HCT116 (cell line): ENCODE results near the gene MEN1. TPM values are rescaled to one million over a fixed set of nuclear protein-coding genes. Genes with fewer than 3 reads are reported as not detected.
"Not testable (repeated sequence)": the region's sequence is repeated elsewhere in the genome, so short reads cannot be mapped to it uniquely, and the experiment has no call there.

Experiments used
- ATAC-seq: fragments of 200-7000 bp; cut with Tn5 transposase; 2 replicates; pipeline ENCODE4 v1.9.1; 2020; ENCODE audit warnings: mild to moderate bottlenecking, moderate library complexity
- BruUV-seq: library from RNA; stranded (reverse); fragments of 400-500 nt; replicated peaks from 2 replicates; lab custom pipeline; 2021; lab: Mats Ljungman, UMichigan
- CTCF ChIA-PET: fragments of 300-600 bp; sonication (Branson Sonifier 250); formaldehyde crosslinking; loops from one replicate; lab custom pipeline; 2021; ENCODE audit warnings: antibody characterized with exemption; lab: Charles Lee
- POLR2A ChIA-PET: fragments of 300-600, 350-600 bp; sonication (Branson Sonifier 250); formaldehyde crosslinking; loops from one replicate; lab custom pipeline; 2021; ENCODE audit warnings: antibody characterized with exemption; lab: Charles Lee
- RAD21 ChIA-PET, 2 experiments: fragments of 300-600 bp; sonication (Branson Sonifier 250); formaldehyde crosslinking; loops; one replicate each; lab custom pipeline; 2023; ENCODE audit warnings: low total read pairs in 2 of 2; ENCODE audit not compliant: uncharacterized antibody in 2 of 2, unreplicated experiment in 2 of 2, low non-redundant PET in 1 of 2; lab: Charles Lee
- DNase-seq: peaks from one replicate; pipeline ENCODE4 v3.0.0-alpha.2; 2010; ENCODE audit warnings: low read depth, low spot score
- H2AFZ ChIP-seq: fragments of 200-600 bp; shearing (Covaris generic), sonication (generic); 2 replicates; pipeline ENCODE4 v1.6.1; 2017; ENCODE audit warnings: low read depth, mixed run types, mixed read lengths, antibody characterized with exemption, low read length; ENCODE audit not compliant: poor library complexity, severe bottlenecking
- H3K27ac ChIP-seq: 2 replicates; pipeline ENCODE4 v1.5.1; 2012; ENCODE audit warnings: low read depth, low read length
- H3K27me3 ChIP-seq: fragments of 200-600 bp; sonication (generic); 2 replicates; pipeline ENCODE4 v1.6.1; 2016; ENCODE audit warnings: mixed run types, low read length, mixed read lengths; ENCODE audit not compliant: insufficient read depth
- H3K36me3 ChIP-seq, 2 experiments: fragments of 200-500 bp in 1 of 2; fragments of 200-600 bp in 1 of 2; sonication (Bioruptor generic) in 1 of 2; sonication (generic) in 1 of 2; 2 replicates each; pipeline versions ENCODE4 v1.5.1 to v1.6.1; 2014 to 2016; ENCODE audit warnings: low read length in 2 of 2, inconsistent platforms in 1 of 2, mixed read lengths in 1 of 2, mixed run types in 1 of 2; ENCODE audit not compliant: insufficient read depth in 2 of 2, control insufficient read depth in 1 of 2
- H3K4me1 ChIP-seq, 2 experiments: fragments of 200-600 bp in 1 of 2; sonication (generic) in 1 of 2; 2 replicates each; pipeline versions ENCODE4 v1.5.1 to v1.6.1; 2012 to 2017; ENCODE audit warnings: low read length in 2 of 2, inconsistent platforms in 1 of 2, mild to moderate bottlenecking in 1 of 2, mixed read lengths in 1 of 2, mixed run types in 1 of 2, moderate library complexity in 1 of 2; ENCODE audit not compliant: insufficient read depth in 2 of 2, control insufficient read depth in 1 of 2
- H3K4me2 ChIP-seq: fragments of 200-600 bp; sonication (generic); 2 replicates; pipeline ENCODE4 v1.6.1; 2017; ENCODE audit warnings: mixed run types, low read length, mixed read lengths
- H3K4me3 ChIP-seq, 2 experiments: fragments of 200-600 bp in 1 of 2; sonication (generic) in 1 of 2; replicated peaks in 1 of 2; 2 replicates each; pipeline ENCODE4 v1.5.1; 2011 to 2016; ENCODE audit warnings: low read length in 2 of 2, control low read depth in 1 of 2, low read depth in 1 of 2, mild to moderate bottlenecking in 1 of 2, mixed read lengths in 1 of 2, mixed run types in 1 of 2
- H3K79me2 ChIP-seq: fragments of 200-600 bp; sonication (generic); 2 replicates; pipeline ENCODE4 v1.6.1; 2017; ENCODE audit warnings: mild to moderate bottlenecking, mixed run types, low read length, moderate library complexity, mixed read lengths; ENCODE audit not compliant: insufficient read depth
- H3K9ac ChIP-seq: fragments of 200-600 bp; sonication (generic); 2 replicates; pipeline ENCODE4 v1.6.1; 2016; ENCODE audit warnings: low read length, mixed read lengths
- H3K9me2 ChIP-seq: fragments of 200-600 bp; sonication (generic), shearing (Covaris generic); 2 replicates; pipeline ENCODE4 v1.6.1; 2017; ENCODE audit warnings: mixed run types, mild to moderate bottlenecking, moderate library complexity; ENCODE audit not compliant: insufficient read depth
- H3K9me3 ChIP-seq, 2 experiments: fragments of 200-500 bp in 1 of 2; fragments of 200-600 bp in 1 of 2; sonication (Bioruptor generic) in 1 of 2; sonication (generic) in 1 of 2; 2 replicates each; pipeline ENCODE4 v1.6.1; 2014 to 2017; ENCODE audit warnings: low read length in 2 of 2, mixed read lengths in 2 of 2, inconsistent platforms in 1 of 2, low read depth in 1 of 2, mild to moderate bottlenecking in 1 of 2, mixed run types in 1 of 2, moderate library complexity in 1 of 2; ENCODE audit not compliant: control insufficient read depth in 1 of 2, insufficient read depth in 1 of 2
- H4K20me1 ChIP-seq: fragments of 200-600 bp; sonication (generic), shearing (Covaris generic); 2 replicates; pipeline ENCODE4 v1.6.1; 2017; ENCODE audit warnings: mixed run types, mild to moderate bottlenecking, moderate library complexity; ENCODE audit not compliant: insufficient read depth
- CTCF ChIP-seq, 3 experiments: fragments of 200-600 bp in 1 of 3; sonication (generic) in 1 of 3; IDR thresholded peaks in 2 of 3; conservative IDR thresholded peaks in 1 of 3; 2 replicates each; pipeline ENCODE4 v1.5.1; 2012 to 2017; ENCODE audit warnings: low read depth in 2 of 3, low read length in 2 of 3, antibody characterized with exemption in 1 of 3, borderline replicate concordance in 1 of 3, control low read depth in 1 of 3, mild to moderate bottlenecking in 1 of 3, mixed read lengths in 1 of 3, mixed run types in 1 of 3, moderate library complexity in 1 of 3; ENCODE audit not compliant: insufficient read depth in 1 of 3
- POLR2AphosphoS5 ChIP-seq: IDR thresholded peaks from 2 replicates; pipeline ENCODE4 v1.6.1; 2011; ENCODE audit warnings: mild to moderate bottlenecking, low read depth, low read length, moderate library complexity
- SIN3A ChIP-seq: IDR thresholded peaks from 2 replicates; pipeline ENCODE4 v1.6.1; 2012; ENCODE audit warnings: low read depth
- TCF7L2 ChIP-seq: IDR thresholded peaks from 2 replicates; pipeline ENCODE4 v1.7.0; 2011; ENCODE audit warnings: borderline replicate concordance, inconsistent platforms; ENCODE audit not compliant: insufficient read depth, insufficient read length; ENCODE audit errors: extremely low read depth
- YY1 ChIP-seq: IDR thresholded peaks from 2 replicates; pipeline ENCODE4 v1.6.1; 2011; ENCODE audit warnings: low read length, low read depth, moderate library complexity, mild to moderate bottlenecking; ENCODE audit not compliant: insufficient replicate concordance; ENCODE audit errors: extremely low read depth
- intact Hi-C: fragments of 100-400 bp; cut with micrococcal nuclease; formaldehyde crosslinking; loops from 2 replicates; pipeline ENCODE4 v1.10.0; 2022
- total RNA-seq: library from RNA; stranded (reverse); gene quantifications from one replicate; pipeline ENCODE4 v1.2.1, GENCODE V29; 2021; ENCODE audit not compliant: unreplicated experiment
- TF ChIP-seq, protein P1 (sequence below): IDR thresholded peaks from 2 replicates; pipeline ENCODE4 v1.6.1; 2012; ENCODE audit warnings: low read depth

MEN1 gene
- total RNA-seq, 1 experiment from 2014 or later = 62.1 TPM

DNA sequence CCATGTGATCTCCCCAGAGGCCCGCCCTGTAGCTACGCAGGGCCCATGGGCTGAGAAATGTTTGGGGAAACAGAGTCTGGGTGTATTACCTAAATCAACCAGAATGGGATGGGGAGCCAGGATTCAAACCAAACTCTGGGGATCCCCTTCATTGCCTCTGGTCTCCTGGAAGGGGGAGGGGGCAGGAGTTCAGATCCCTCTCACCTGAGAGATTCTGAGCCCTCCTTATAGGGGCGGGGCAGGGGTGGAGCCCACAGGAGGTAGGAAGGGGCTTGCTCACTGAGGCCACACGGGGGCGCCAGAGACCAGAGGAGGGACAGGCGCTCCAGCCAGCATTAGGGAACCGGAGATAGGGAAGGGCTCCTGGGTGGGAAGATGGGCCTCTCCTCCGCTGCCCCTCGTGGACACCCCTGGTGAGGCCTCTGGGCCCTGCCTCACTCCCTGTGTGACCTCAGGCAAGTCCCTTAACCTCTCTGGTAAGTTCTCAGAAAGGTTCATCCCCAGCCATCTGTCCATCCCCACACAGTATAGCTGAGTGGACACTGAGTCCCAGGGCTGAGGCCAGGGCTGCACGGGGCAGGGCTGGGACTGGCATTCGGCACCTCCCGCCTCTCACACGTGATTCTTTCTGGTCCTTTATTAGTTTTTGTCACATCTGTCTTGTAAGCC lies 36.8 kb upstream of the MEN1 start:
- Histone ChIP-seq H3K9me2 (no peaks in the 10 kb centered on the region), H2AFZ (peak overlapping the region; percentile 22), H3K4me1 (peaks cover 72 to 92% of the 10 kb centered on the region in 2 experiments), H3K27ac (peak overlapping the region; percentile 88), H3K27me3 (no peaks in the 10 kb centered on the region), H4K20me1 (no peaks in the 10 kb centered on the region), H3K9ac (no peak overlapping the region; the same call in 1 of the 2 replicates), H3K4me2 (peak overlapping the region; percentile 52), H3K79me2 (peaks cover 15% of the 10 kb centered on the region), H3K4me3 (0 out of 4 replicates have a peak overlapping the region, but pooled peaks of 1 of the 2 experiments have one; percentile 19), H3K36me3 (no peaks in the 10 kb centered on the region), H3K9me3 (no peaks in the 10 kb centered on the region)
- intact Hi-C loops = loop anchor here (1.0 to 10.0 kb wide), 8 partner anchors 31 to 408 kb away; partner anchors contain the start of genes ARL2, BATF2, CAPN1 and EHD1
- no TSS peak for BruUV-seq
- peak; percentile 65 for ATAC-seq
- ChIA-PET CTCF (interaction anchor here (0.8 to 7.3 kb wide), 15 partner anchors 9 to 546 kb away, joined by 3 to 112 read pairs (median 4); partner anchors contain the start of genes ARL2, BATF2, CAPN1 and EHD1), POLR2A (interaction anchor here (0.7 to 6.0 kb wide), 8 partner anchors 8 to 415 kb away, joined by 3 to 36 read pairs (median 3); partner anchors contain the start of genes BATF2, EHD1, POLA2 and SF1), RAD21 (interaction anchor here (0.5 to 1.5 kb wide), 7 partner anchors 14 to 181 kb away, joined by 3 to 5 read pairs (median 4); partner anchors contain the start of gene BATF2 (in 2 of the 2))
- DNase-seq = peak; percentile 87
- no peak for TF ChIP-seq TCF7L2
- TF ChIP-seq, protein P1, sequence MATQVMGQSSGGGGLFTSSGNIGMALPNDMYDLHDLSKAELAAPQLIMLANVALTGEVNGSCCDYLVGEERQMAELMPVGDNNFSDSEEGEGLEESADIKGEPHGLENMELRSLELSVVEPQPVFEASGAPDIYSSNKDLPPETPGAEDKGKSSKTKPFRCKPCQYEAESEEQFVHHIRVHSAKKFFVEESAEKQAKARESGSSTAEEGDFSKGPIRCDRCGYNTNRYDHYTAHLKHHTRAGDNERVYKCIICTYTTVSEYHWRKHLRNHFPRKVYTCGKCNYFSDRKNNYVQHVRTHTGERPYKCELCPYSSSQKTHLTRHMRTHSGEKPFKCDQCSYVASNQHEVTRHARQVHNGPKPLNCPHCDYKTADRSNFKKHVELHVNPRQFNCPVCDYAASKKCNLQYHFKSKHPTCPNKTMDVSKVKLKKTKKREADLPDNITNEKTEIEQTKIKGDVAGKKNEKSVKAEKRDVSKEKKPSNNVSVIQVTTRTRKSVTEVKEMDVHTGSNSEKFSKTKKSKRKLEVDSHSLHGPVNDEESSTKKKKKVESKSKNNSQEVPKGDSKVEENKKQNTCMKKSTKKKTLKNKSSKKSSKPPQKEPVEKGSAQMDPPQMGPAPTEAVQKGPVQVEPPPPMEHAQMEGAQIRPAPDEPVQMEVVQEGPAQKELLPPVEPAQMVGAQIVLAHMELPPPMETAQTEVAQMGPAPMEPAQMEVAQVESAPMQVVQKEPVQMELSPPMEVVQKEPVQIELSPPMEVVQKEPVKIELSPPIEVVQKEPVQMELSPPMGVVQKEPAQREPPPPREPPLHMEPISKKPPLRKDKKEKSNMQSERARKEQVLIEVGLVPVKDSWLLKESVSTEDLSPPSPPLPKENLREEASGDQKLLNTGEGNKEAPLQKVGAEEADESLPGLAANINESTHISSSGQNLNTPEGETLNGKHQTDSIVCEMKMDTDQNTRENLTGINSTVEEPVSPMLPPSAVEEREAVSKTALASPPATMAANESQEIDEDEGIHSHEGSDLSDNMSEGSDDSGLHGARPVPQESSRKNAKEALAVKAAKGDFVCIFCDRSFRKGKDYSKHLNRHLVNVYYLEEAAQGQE = no peak
- no peak for TF ChIP-seq SIN3A
- TF ChIP-seq CTCF (IDR thresholded peaks at IDR 0.05 in 2 of 3, conservative IDR thresholded peaks at IDR 0.05 in 1 of 3; ENCODE audit: borderline replicate concordance in 1 of 3, insufficient read depth in 1 of 3, low read depth in 2 of 3, low read length in 2 of 3) = peak in 2 of 3 experiments; percentile 94 to 95; a peak in 4 of 6 replicates
- TF ChIP-seq POLR2AphosphoS5 = peak; percentile 18; the same call in 1 of the 2 replicates
- peak; percentile 59 for TF ChIP-seq YY1

GRCh38 chr11:64845776-64846129 lies 35.4 kb upstream of the MEN1 start:
- H3K27me3 ChIP-seq, ATAC-seq, H3K9me2 ChIP-seq, H3K9me3 ChIP-seq, RAD21 ChIA-PET, H4K20me1 ChIP-seq, H2AFZ ChIP-seq, H3K4me3 ChIP-seq, DNase-seq, H3K36me3 ChIP-seq, BruUV-seq: not testable (repeated sequence)
- peak overlapping the region; percentile 100; the same call in 1 of the 2 replicates for H3K4me2 ChIP-seq
- H3K4me1 ChIP-seq = peaks cover 66 to 85% of the 10 kb centered on the region in 2 experiments
- intact Hi-C loops = loop anchor here (2.0 to 10.0 kb wide), 5 partner anchors 152 to 409 kb away; partner anchors contain the start of genes BATF2, CAPN1, SNX15 and TM7SF2
- CTCF ChIA-PET = interaction anchor here (0.8 to 7.3 kb wide), 7 partner anchors 10 to 267 kb away, joined by 3 to 112 read pairs (median 3); partner anchors contain the start of gene BATF2
- POLR2A ChIA-PET = interaction anchor here (0.6 to 6.0 kb wide), 6 partner anchors 10 to 416 kb away, joined by 3 to 36 read pairs (median 3); partner anchors contain the start of genes EHD1 and POLA2
- 0 out of 2 replicates have a peak overlapping the region, but pooled peaks have one; percentile 87 for H3K9ac ChIP-seq
- peak overlapping the region; percentile 88 for H3K27ac ChIP-seq
- peaks cover 22% of the 10 kb centered on the region for H3K79me2 ChIP-seq
